DND-41 (cell line): ENCODE data around the gene RAB28.

Experiments used
- EZH2 ChIP-seq: IDR thresholded peaks from 3 replicates; pipeline ENCODE4 v1.6.1; 2012; ENCODE audit warnings: borderline replicate concordance, low read depth, mild to moderate bottlenecking, moderate library complexity, low read length, inconsistent platforms; ENCODE audit not compliant: severe bottlenecking
- TF ChIP-seq, protein P1 (sequence below): IDR thresholded peaks from 2 replicates; pipeline ENCODE4 v1.5.1; 2012; ENCODE audit warnings: borderline replicate concordance, low read length, moderate library complexity, mild to moderate bottlenecking; ENCODE audit not compliant: poor library complexity, severe bottlenecking; ENCODE audit errors: extremely low read depth

DNA sequence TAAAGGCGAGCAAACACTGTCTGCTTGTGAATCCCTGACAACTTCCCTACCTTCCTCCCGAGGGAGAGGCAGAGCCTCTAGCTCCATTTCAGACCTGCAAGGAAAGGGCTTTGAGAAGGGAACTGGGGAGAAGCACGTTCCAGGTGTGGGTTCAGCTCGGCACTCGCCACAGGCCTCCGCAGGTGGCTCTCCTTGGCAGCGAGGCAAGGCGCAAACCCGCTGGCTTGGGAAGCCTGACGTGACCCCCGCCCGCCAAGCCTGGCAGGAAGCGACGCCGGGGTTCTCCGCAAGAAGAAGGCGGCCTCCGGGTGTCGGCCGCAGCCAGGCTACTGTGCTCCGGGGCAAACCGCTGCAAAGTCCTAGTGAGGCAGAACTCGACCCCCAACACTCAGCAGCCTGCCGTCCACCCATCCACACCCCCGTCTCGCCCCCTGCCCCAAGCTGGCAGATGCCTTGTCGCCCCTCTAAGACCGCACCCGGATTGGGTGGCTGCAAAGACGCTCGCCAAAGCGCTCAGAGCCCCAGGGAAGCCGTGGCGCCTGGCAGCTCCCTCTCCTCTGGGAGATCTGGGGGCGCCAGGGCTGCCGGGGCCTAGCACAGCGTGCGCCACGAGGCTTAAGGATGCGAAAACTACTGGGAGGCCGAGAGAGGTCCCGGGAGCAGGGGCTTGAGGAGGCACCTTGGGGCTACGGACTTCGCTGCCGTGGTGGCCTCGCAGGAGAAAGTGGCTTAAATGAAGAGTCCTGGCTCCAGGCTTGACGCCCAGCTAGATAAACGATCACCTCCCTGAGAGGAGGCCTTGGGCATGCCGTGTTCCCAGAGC lies 38.4 kb upstream of the RAB28 start:
- TF ChIP-seq EZH2: no peak
- TF ChIP-seq, protein P1, sequence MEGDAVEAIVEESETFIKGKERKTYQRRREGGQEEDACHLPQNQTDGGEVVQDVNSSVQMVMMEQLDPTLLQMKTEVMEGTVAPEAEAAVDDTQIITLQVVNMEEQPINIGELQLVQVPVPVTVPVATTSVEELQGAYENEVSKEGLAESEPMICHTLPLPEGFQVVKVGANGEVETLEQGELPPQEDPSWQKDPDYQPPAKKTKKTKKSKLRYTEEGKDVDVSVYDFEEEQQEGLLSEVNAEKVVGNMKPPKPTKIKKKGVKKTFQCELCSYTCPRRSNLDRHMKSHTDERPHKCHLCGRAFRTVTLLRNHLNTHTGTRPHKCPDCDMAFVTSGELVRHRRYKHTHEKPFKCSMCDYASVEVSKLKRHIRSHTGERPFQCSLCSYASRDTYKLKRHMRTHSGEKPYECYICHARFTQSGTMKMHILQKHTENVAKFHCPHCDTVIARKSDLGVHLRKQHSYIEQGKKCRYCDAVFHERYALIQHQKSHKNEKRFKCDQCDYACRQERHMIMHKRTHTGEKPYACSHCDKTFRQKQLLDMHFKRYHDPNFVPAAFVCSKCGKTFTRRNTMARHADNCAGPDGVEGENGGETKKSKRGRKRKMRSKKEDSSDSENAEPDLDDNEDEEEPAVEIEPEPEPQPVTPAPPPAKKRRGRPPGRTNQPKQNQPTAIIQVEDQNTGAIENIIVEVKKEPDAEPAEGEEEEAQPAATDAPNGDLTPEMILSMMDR: no peak
